Gastrocnemius medialis (tissue), 4 donors: Measurements from ENCODE around the gene CARMIL1. TPM values are rescaled to one million over a fixed set of nuclear protein-coding genes. Genes with fewer than 3 reads are reported as not detected.

ENCODE experiments used
- ATAC-seq, 2 donors: fragments of 150-250 bp; one replicate each; pipeline ENCODE4 v1.9.1; 2016
- DNase-seq, 2 donors: peaks; one replicate each; pipeline ENCODE4 v3.0.0-alpha.2; 2019
- H3K27ac ChIP-seq, 4 donors: fragments of 200-600 bp; sonication (generic); 1 replicate in 1 of 4; 2 replicates in 3 of 4; pipeline ENCODE4 v1.5.1; 2016 to 2018; ENCODE audit warnings: mild to moderate bottlenecking in 2 of 4, moderate library complexity in 1 of 4
- H3K27me3 ChIP-seq, 3 donors: fragments of 200-600 bp; sonication (generic) in 2 of 3; 1 replicate in 1 of 3; 2 replicates in 2 of 3; pipeline versions ENCODE4 v1.5.1 to v1.6.0; 2016 to 2019; ENCODE audit warnings: mild to moderate bottlenecking in 1 of 3, moderate library complexity in 1 of 3
- H3K36me3 ChIP-seq, 2 donors: fragments of 200-600 bp; sonication (generic) in 1 of 2; one replicate each; pipeline ENCODE4 v1.5.1; 2017 to 2018
- H3K4me1 ChIP-seq, 2 donors: fragments of 200-600 bp; sonication (generic) in 1 of 2; one replicate each; pipeline ENCODE4 v1.5.1; 2016 to 2017; ENCODE audit warnings: mild to moderate bottlenecking in 2 of 2
- H3K4me3 ChIP-seq, 4 donors: fragments of 200-600 bp; sonication (generic) in 3 of 4; 1 replicate in 1 of 4; 2 replicates in 3 of 4; pipeline ENCODE4 v1.5.1; 2016 to 2019; ENCODE audit warnings: mild to moderate bottlenecking in 2 of 4
- H3K9me3 ChIP-seq, 3 donors: fragments of 200-600 bp; sonication (generic) in 2 of 3; 1 replicate in 1 of 3; 2 replicates in 2 of 3; pipeline ENCODE4 v1.5.1; 2016 to 2019
- CTCF ChIP-seq, 5 experiments: fragments of 450-650 bp in 3 of 5; fragments of 200-600 bp in 2 of 5; sonication (generic) in 2 of 5; IDR thresholded peaks in 4 of 5; conservative IDR thresholded peaks in 1 of 5; 1 replicate in 4 of 5; 2 replicates in 1 of 5; pipeline ENCODE4 v1.5.1; 2016 to 2019; ENCODE audit warnings: antibody characterized with exemption in 5 of 5, mild to moderate bottlenecking in 3 of 5, moderate library complexity in 3 of 5
- POLR2A ChIP-seq, 2 donors: fragments of 450-650 bp; IDR thresholded peaks; one replicate each; pipeline ENCODE4 v1.6.1; 2017; ENCODE audit warnings: antibody characterized with exemption in 2 of 2, mild to moderate bottlenecking in 2 of 2, moderate library complexity in 2 of 2
- in situ Hi-C, 4 donors: fragments of 200-750 bp; cut with MboI; loops; one replicate each; pipeline versions ENCODE4 v1.15.0 to v1.8.0; 2017; ENCODE audit warnings: low sequenced_read_pairs in 4 of 4
- intact Hi-C: fragments of 100-400 bp; cut with DNase I; formaldehyde crosslinking; loops from one replicate; pipeline ENCODE4 v1.15.1; 2023; ENCODE audit warnings: low total_unique reads
- total RNA-seq, 4 donors: library from RNA; depleted of rRNA; stranded (reverse); fragments of >200 nt; gene quantifications; one replicate each; pipeline versions ENCODE4 v1.1.0 to v1.2.3, GENCODE V29; 2016

The CARMIL1 gene
- total RNA-seq, 4 donors from 2014 or later, result 0.87 to 2.1 (median 1.7) TPM

GRCh38 chr6:25237579-25237978 is 41.6 kb upstream of the CARMIL1 start:
- no peaks in the 10 kb centered on the region for H3K4me1 ChIP-seq
- no peaks in the 10 kb centered on the region for H3K36me3 ChIP-seq
- DNase-seq (no peak), ATAC-seq (no peak)
- H3K27ac ChIP-seq, result no peak overlapping the region
- in situ Hi-C loops, result no loop called here
- H3K4me3 ChIP-seq, result no peak overlapping the region
- no peaks in the 10 kb centered on the region for H3K9me3 ChIP-seq
- intact Hi-C loops, result no loop called here
- TF ChIP-seq POLR2A (IDR thresholded peaks at IDR 0.05), result no peak
- TF ChIP-seq CTCF (IDR thresholded peaks at IDR 0.05 in 4 of 5, conservative IDR thresholded peaks at IDR 0.05 in 1 of 5), result no peak
- H3K27me3 ChIP-seq, result no peaks in the 10 kb centered on the region

- DNase-seq (no peak), ATAC-seq (no peak)
- no peaks in the 10 kb centered on the region for H3K4me1 ChIP-seq
- in situ Hi-C loops (no loop called here), intact Hi-C loops (no loop called here)
- no peaks in the 10 kb centered on the region for H3K9me3 ChIP-seq
- no peaks in the 10 kb centered on the region for H3K36me3 ChIP-seq
- no peak overlapping the region for H3K4me3 ChIP-seq
- no peaks in the 10 kb centered on the region for H3K27me3 ChIP-seq
- no peak overlapping the region for H3K27ac ChIP-seq
- TF ChIP-seq POLR2A (IDR thresholded peaks at IDR 0.05) (no peak), CTCF (IDR thresholded peaks at IDR 0.05 in 4 of 5, conservative IDR thresholded peaks at IDR 0.05 in 1 of 5) (no peak)
Measured at GRCh38 chr6:25239059-25239458, 40.1 kb upstream of the CARMIL1 start.

- Histone ChIP-seq H3K4me3 (no peak overlapping the region), H3K9me3 (no peaks in the 10 kb centered on the region), H3K36me3 (no peaks in the 10 kb centered on the region), H3K27ac (no peak overlapping the region), H3K27me3 (no peaks in the 10 kb centered on the region), H3K4me1 (no peaks in the 10 kb centered on the region)
- no peak for DNase-seq
- no peak for ATAC-seq
- in situ Hi-C loops, result no loop called here
- TF ChIP-seq POLR2A (IDR thresholded peaks at IDR 0.05) (no peak), CTCF (IDR thresholded peaks at IDR 0.05 in 4 of 5, conservative IDR thresholded peaks at IDR 0.05 in 1 of 5) (no peak)
- intact Hi-C loops, result no loop called here
Measured at GRCh38 chr6:25239498-25239897, 39.7 kb upstream of the CARMIL1 start.

GRCh38 chr6:25242567-25242966 is 36.6 kb upstream of the CARMIL1 start:
- in situ Hi-C loops (no loop called here), intact Hi-C loops (no loop called here)
- ATAC-seq, result no peak

More at GRCh38 chr6:25242567-25242966, 36.6 kb upstream of the CARMIL1 start:
- no peak for DNase-seq
- H3K4me1 ChIP-seq, result no peaks in the 10 kb centered on the region
- no peak overlapping the region for H3K27ac ChIP-seq
- no peak for TF ChIP-seq POLR2A (IDR thresholded peaks at IDR 0.05)
- no peak for TF ChIP-seq CTCF (IDR thresholded peaks at IDR 0.05 in 4 of 5, conservative IDR thresholded peaks at IDR 0.05 in 1 of 5)
- H3K9me3 ChIP-seq, result no peaks in the 10 kb centered on the region
- no peaks in the 10 kb centered on the region for H3K27me3 ChIP-seq
- H3K36me3 ChIP-seq, result no peaks in the 10 kb centered on the region
- H3K4me3 ChIP-seq, result no peak overlapping the region
